D721Med (cell line): ENCODE data around the gene EGR2.

Experiments
- DNase-seq: peaks from one replicate; pipeline ENCODE4 v3.0.0; 2011; ENCODE audit warnings: low spot score; ENCODE audit not compliant: insufficient read length
- FAIRE-seq: peaks from 2 replicates; lab custom pipeline; 2011; peaks lifted over from hg19 to GRCh38; lab: Jason Lieb, UNC
- CTCF ChIP-seq: IDR thresholded peaks from 2 replicates; pipeline ENCODE4 v1.5.1; 2012; ENCODE audit warnings: mild to moderate bottlenecking, control low read depth; ENCODE audit not compliant: insufficient read depth; ENCODE audit errors: missing control alignments

Gene EGR2

DNA sequence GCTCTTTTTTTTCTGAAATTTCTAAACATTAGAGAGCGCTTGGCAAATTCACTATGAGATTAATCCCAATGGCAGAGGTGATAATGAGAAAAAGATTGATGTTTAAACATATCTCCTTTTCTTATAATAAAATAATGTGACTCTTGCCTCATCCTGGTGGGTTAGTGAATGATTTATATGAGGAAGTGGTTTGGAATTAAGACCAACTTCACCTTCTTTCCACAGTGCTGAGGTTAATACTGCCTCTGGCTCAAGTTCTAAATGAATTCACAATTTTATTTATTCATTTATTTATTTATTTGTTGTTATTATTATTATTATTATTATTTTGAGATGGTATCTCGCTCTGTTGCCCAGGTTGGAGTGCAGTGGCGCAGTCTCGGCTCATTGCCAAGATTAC, 52.2 kb downstream of the EGR2 start:
- DNase-seq (no peak), FAIRE-seq (no peak)
- no peak for TF ChIP-seq CTCF

GRCh38 chr10:62763155-62763554, 53.0 kb downstream of the EGR2 start:
- FAIRE-seq = no peak
- no peak for TF ChIP-seq CTCF
- no peak for DNase-seq
